GM18517 (cell line): ENCODE results near the gene LRRC4B.

ENCODE experiments used
- ATAC-seq: cut with Tn5 transposase; IDR thresholded peaks from one replicate; pipeline ENCODE4 v1.9.1; 2021; ENCODE audit warnings: mild to moderate bottlenecking, moderate library complexity; ENCODE audit not compliant: unreplicated experiment

The LRRC4B gene

DNA sequence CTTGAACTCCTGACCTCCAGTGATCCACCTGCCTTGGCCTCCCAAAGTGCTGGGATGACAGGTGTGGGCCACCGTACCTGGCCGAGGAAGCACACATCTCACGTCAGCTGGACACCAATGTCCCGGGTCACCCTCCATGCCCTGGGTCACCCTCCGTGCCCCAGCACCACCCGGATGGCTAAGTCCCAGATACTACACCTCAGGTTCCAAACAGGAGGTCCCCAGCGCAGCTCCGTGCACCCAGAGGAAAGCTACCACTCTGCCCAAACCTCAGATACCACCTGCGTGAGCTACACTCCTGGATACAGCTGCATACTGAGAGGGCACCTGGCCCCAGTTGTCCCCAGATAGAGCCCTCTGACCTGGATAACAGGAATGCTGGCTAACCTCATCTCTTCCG lies 14.0 kb downstream of the LRRC4B start:
- ATAC-seq = no peak

GRCh38 chr19:50553134-50553703 lies 15.0 kb downstream of the LRRC4B start:
- ATAC-seq = no peak

- no peak for ATAC-seq
These were observed 15.7 kb downstream of the LRRC4B start for GRCh38 chr19:50552540-50552939.

DNA sequence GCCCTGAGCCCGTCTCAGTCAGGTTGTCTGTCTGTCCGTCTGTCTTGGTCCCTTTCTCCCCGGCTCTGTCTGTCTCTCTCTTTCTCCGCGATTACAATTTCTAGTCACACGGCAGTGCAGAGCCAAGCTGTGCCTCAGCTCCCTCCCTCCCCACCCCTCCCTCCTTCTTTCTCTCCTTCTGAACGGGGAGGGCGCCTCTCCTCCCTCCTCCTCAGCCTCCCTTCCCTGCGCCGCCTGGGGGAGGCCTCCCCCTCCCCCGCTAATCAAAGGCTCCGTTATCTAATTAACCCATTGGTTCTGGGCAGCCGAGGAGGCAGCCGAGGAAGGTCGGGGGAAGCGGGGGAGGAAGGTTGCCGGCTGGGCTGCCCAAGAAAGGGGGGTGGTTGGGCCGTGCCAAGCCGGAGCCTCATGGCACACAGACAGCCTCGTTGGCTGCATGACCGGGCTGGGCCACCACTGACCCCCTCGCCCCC lies 16.5 kb downstream of the LRRC4B start:
- no peak for ATAC-seq

DNA sequence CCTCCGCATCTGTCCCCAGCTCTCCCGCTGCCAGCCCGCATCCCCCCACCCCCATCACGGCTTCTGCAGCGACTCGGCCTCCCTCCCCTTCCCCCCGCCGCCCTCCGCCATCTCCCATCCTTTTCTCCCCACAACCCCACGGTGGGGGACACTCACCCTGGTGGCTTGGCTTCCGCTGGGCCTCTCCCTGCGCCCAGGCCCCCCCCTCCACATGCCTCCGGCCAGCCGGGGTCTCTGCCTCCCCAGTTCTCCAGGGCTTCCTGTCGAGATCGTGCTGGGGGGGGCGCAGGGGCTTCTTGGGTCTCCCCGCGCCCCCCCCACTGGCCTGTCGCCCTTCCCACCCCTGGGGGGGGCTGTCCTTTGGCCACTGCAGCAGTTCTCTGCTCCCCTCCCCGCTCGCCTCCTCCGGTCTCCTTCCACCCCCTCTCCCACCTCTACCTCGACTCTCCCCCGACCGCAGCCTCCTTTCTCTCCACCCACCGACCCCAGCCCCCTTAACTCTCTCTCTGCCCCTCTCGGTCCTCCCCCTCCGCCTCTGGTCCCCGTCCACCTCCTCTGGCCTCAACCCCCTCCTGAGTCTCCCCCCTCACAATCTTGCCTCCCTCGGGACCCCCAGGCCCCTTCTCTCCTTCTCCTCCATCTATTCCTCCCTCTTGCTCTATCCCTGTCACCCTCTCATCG lies 17.1 kb downstream of the LRRC4B start:
- ATAC-seq = no peak

- ATAC-seq = no peak
These were observed 17.7 kb downstream of the LRRC4B start for GRCh38 chr19:50550594-50550966.

DNA sequence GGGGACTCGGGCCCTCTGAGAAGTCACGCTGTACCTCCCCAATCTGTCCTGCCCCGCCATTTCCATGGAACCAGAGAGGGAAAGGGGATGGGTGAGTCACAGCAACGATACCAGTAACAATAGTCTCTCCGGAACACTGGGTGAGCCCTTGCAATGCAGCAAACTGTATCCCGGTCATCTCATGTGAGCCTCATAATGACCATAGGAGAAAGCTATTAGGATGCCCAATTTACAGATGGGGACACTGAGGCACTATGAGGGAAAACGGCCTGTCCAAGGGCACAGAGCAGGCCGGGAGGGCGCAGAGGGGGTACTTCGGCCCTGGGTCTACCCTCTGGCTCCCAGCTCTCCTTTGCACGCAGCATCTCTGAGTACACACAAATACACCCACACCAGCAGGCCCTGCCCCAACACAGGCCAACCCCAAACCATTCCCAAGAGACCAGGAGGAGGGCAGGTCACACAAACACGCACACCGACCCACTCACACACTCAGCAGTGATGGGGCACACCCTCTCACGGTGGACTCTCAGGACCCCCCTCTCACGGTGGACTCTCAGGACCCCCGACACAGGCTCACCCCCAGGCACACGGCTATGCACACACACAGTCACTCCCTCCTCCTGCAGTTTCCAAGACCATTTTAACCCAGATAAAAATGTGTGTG lies 18.2 kb downstream of the LRRC4B start:
- ATAC-seq = no peak

DNA sequence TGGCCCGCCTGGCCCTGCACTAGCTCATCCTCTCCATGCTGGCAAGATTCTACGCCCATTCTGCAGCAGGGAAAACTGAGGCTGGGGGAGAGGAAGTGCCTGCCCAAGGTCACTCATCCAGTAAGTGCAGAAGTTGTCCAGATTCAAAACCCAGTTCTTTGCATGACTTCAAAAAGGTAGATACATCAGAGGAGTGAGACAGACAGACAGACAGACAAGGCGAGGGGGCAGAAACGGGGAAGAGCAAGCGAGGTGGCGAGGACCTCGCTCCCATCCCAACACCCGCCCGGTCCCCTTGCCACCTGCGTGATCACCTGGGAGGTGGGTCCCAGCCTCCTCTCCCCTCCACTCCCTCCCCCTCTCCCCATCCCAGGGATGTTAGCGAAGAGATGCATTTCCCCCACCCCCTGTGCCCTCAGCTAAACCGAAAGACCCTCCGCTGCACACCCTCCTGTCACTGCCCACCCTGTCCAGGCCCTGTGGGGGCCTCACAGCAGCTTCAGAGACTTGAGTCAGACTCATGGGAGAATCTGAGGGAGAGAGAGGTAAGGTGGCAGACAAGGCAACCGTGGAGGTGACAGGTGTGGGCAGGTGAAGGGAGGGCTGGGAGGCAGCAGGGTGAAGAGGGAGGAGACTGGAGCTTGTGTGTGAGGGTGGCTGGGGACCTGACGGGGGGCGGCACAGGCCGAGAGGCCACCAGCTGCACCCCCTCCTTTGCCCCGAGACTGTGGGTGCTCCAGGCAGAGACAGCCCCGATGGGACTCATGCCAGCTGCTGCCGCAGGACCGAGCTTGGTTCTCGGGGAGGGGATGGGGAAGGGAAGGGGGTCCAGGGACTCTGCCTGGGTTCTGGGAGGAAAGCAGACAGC lies 18.9 kb downstream of the LRRC4B start:
- no peak for ATAC-seq

DNA sequence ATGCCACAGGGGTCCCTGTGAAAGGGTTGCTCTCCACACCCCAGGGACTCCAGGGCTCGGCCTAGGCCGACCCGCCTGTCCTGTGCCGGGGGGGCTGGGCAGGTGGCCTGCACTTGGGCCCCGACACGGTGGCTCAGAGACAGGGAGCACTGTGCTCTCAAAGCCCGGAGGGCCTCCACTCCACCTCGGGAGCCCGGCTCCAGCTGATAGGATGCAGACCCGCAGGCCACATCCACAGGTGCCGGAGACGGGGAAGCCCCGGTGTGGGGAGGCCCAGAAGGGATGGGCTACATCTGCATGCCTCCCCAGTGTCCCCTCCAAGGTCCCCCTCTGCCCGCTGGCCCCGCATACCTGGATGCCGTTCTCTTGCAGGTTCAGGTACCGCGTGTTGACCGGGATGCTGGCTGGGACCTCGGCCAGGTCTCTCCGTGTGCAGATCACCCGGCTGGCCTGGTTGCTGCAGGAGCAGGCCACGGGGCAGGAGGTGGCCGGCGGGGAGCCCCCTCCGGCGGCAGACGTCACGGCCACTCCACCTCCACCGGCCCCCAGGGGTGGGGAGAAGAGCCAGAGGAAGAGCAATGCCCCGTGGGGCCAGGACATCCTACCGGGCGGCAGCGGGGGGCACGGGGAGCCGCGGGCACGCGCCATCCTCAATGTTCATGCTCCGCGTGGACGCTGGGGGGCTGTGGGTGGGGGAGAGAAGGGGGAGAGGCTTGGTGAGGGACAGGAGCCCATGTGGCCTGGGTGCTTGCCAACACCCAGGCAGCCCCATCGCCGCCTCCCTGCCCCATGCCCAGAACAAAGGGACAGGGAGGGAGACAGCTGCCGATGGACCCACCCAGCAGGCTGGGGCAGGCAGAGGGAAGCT lies 19.8 kb downstream of the LRRC4B start:
- ATAC-seq = no peak

DNA sequence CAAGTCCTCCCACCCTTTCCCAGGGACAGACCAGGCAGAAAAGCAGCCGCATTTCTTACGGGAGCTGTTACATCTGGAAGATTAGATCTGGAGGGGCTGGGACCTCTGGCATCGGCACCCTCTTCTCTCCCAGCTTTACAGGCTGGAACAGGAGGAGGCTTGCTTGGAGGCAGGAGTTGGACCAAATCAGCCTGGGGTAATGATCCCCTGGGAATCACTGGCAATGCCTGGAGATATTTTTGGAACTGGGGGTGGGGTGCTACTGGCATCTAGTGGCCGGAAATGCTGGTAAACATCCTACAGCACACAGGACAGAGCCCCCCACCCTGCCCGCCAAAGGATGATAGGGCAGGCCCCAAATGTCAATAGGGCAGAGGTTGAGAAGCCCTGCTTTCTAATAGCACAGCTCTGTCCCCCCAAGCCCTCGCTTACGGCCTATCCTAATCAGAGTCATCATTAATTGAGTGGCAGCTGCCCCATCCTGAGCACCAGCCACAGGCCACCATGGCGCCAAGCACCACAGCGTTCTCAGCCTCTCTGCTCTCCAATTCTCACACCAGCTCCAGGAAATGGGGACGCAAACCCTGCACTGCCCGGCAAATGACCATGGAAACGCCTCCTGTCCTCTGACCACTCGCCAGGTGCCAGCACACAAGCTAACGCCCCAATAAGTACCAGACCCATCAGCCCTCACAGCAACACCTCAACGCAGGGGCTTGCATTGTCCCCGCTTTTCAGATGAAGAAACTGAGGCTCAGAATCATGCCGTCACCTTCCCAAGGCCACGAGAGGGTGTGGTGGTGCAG lies 20.6 kb downstream of the LRRC4B start:
- no peak for ATAC-seq

DNA sequence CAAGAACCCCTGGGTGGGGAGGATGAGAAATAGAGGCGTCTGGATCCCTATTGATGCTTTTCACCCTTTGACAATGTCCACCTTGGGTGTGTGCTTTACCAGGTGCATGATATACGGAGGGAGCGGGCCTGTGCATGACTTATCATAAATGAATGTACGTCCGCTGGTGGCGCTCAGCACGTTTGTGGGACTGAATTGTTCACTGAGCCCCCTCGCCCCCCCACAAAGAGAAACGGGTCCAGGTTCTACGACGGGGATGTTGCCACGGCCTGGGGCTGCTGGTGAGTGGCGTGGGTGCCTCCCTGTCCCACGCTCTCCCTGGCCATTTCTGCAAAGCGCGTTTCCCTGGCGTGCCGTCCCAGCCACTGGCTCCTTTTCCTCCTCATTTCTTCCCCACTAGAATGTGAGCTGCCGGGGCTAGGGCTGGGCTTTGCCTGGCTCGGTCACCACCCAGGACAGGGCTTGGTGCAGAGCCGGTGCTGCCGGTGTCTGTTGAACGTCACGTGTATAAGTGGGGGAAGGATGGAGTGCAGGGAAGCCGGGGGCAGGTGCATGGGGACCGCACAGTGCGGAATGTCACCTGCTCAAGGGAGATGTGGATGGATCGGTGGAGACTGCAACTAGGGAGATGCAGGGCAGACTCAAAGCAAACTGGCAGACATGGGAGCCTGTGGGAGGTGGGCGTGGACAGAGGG lies 21.6 kb downstream of the LRRC4B start:
- ATAC-seq = no peak

- no peak for ATAC-seq
These were observed 25.3 kb downstream of the LRRC4B start for GRCh38 chr19:50542943-50543342.

DNA sequence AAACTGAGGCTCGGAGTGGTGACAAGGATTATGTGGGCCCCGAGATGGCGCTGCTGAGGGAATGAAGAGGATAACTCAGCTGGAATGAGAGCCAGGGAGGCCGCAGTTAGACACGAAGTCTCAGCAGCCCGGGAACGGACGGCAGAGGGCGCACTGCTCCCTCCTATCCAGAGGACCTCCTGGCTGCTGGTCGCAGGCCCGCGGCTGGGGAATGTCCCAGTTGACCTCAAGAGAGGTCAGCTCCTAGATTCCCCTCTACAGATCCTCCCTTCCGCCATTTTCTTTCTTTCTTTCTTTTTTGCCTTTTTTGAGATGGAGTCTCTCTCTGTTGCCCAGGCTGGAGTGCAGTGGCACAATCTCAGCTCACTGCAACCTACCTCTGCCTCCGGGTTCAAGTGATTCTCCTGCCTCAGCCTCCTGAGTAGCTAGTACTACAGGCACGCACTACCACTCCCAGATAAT lies 30.4 kb downstream of the LRRC4B start:
- no peak for ATAC-seq

DNA sequence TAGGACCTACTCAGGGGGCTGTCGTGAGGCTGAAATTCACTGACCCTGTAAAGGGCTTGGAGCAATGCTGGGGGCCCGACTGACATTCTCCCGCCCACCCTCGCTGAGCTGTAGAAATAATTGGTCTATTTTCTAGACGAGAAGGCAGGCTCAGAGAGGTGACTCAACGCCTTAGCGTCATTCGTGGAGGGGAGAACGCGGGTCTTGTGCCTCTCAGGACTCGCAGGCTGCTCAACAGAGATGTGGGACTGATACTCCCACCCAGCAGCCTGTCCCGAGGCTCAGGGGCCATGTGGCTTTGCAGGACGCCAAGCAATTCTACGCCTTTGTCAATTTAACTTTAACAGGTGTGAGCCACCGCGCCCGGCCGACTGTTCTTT lies 30.9 kb downstream of the LRRC4B start:
- ATAC-seq = no peak

GRCh38 chr19:50536662-50537305 lies 31.5 kb downstream of the LRRC4B start:
- no peak for ATAC-seq

DNA sequence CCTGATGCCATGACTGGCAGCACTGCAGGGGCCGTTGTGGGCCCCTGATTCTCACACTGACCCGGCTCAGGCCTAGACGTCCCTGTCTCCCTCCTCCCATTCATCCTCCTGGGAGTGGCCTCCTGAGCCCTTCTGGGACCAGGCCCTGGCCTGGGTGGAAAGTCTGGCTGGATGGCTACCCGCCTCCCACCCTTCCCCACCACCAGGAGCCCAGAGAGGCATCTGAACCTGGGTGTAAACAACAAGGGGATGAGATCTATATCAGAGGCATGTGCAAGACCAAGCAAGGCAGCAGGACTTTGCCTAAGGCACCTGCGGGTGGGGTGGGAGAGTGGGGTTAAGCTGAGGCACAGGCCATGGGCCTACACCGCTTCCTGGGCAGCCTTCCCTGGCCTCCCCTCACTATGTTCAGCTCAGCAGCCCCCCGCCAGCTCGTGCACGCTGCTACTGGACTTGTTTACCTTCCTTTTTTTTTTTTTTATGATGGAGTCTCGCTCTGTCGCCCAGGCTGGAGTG lies 32.5 kb downstream of the LRRC4B start:
- ATAC-seq = no peak

DNA sequence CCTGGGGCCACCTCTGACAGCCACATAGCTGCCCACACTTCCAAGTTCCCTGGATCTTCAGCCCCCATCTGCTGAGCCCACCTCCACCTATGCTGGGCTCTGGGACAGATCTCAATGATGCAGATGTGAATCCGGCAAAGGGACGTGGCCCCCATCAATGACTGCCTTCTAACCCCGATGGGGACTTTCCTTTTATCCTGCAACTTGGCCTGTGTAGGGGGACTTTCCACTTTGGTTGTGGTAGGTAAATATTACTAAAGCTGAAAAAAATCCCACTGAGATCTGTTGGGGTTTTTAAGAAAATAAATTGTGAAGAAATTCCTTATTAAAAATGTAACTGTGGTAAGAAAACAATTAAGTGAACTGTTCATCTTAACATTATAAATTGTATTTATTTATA lies 33.8 kb downstream of the LRRC4B start:
- ATAC-seq = no peak

DNA sequence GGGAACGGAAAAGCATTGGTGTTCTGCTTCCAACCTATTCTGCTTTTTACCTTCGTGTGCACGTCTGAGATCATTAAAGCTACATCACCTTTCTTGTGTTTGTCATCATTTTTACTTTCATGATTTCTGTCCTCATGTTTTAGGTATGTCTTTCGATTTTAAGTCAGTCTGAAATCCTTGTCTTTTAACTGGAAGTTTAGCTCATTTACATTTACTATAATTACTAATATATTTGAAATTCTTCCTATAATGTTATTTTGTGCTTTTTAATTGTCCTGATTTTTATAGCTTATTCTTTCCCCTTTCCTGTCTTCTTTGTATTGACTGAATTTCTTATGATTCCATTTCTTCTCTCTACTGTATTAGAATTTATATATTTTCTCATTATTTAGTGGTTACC lies 35.3 kb downstream of the LRRC4B start:
- ATAC-seq = no peak
